Measurements from ENCODE around the gene PDE6C.
"Not testable (repeated sequence)": the region's sequence is repeated elsewhere in the genome, so short reads cannot be mapped to it uniquely, and the experiment has no call there.

Gene PDE6C

DNA sequence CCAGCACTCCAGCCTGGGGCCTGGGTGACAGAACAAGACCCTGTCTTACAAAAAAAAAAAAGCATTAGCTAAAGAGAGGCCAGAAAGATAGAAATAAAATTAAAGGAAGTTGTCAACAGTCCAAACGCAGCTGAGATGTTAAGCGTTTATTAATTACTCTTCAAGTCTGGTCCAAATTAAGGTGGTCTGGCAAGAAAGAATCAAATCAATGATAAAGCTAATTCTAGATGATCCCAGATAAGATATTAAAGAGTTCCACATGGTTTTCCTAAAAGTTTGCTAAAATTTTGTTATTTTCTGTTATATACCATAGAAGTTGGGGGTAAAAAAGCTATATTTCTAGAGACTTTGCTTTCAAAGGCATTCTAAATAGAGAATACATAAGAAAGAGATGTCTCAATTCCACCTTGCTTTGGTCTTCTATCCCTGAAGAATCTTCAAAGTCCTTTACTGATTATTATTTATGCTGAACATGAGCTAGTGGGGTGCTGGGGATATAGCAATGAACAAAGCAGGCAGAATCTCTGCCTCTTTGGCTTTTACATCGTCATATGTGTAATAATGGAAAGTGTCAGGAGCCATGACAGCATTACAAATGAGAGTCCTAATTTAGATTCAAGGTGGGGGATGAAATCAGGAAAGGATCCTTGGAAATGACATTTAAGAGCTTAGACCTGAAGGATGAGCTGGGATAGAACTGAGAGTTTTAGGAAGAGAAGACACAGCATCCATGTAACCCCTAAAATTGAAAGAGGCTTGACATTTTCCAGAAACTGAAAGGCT lies 66.7 kb downstream of the PDE6C start:
- in situ Hi-C loops (cut with MboI; ENCODE audit: low pct_unique_long_range_greater_than_20kb, low sequenced_read_pairs): loop anchor here (10.0 to 25.0 kb wide), 2 partner anchors 124 to 317 kb away; no protein-coding TSS in a partner anchor
- DNase-seq: no peak

DNA sequence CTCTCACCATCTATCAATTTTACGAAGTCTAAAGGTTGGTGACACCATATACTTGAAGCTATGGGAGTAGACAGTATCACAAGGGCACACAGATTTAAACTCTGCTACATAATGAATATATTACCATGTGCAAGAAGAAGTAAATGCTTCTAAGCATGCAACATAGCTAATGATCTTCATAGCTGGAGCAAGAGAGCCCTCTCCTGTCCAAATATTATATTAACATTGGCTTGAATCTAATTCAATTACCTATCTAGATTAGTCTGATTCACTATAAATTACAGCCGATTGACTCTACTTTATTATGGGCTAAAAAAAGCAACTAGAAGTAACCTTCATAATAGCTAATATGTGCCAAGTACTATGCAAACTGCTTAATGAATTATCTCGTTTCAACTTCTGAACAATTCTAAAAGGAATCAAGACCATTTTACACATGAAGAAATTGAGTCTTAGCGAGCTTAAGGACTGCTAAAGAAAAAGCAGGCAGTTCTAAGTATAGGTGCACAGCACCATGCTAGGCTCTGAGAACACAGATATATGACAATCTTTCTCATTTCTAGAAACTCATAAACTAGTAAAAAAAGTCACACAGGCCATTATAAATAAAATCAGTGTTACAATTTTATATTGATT lies 68.2 kb downstream of the PDE6C start:
- in situ Hi-C loops (cut with MboI; ENCODE audit: low pct_unique_long_range_greater_than_20kb, low sequenced_read_pairs): loop anchor here (25.0 kb wide), 1 partner anchor 318 kb away; no protein-coding TSS in a partner anchor
- DNase-seq: peak; percentile 61

DNA sequence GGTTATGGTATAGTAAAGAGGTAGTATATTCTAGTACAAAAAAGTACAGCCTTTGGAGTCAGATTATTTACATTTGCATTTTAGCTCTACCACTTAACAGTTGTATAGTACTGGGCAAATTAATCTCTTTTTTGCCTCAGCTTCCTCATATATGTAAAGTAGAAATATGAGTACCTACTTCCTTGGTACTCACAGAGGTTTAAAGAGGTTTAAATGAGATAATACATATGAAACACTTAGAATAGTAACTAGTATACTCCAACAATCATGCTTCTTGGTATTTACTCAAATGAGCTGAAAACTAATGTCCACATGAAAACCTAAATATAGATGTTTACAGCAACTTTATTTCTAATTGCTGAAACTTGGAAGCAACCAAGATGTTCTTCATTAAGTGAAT lies 75.4 kb downstream of the PDE6C start:
- DNase-seq: no peak
- in situ Hi-C loops (cut with MboI; ENCODE audit: low pct_unique_long_range_greater_than_20kb, low sequenced_read_pairs): loop anchor here (25.0 kb wide), 1 partner anchor 325 kb away; no protein-coding TSS in a partner anchor

GRCh38 chr10:93695740-93696139 lies 83.4 kb downstream of the PDE6C start:
- in situ Hi-C loops (cut with MboI; ENCODE audit: low pct_unique_long_range_greater_than_20kb, low sequenced_read_pairs): loop anchor here (25.0 kb wide), 1 partner anchor 333 kb away; no protein-coding TSS in a partner anchor
- DNase-seq: no peak

DNA sequence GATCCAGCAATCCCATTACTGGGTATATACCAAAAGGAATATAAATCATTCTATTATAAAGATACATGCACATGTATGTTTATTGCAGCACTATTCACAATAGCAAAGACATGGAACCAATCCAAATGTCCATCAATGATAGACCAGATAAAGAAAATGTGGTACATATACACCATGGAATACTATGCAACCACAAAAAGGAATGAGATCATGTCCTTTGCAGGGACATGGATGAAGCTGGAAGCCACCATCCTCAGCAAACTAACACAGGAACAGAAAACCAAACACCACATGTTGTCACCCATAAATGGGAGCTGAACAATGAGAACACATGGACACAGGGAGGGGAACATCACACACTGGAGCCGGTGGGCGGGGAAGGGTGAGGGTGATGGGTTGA lies 84.2 kb downstream of the PDE6C start:
- in situ Hi-C loops (cut with MboI; ENCODE audit: low pct_unique_long_range_greater_than_20kb, low sequenced_read_pairs): loop anchor here (25.0 kb wide), 1 partner anchor 334 kb away; no protein-coding TSS in a partner anchor
- not testable (repeated sequence) for DNase-seq

DNA sequence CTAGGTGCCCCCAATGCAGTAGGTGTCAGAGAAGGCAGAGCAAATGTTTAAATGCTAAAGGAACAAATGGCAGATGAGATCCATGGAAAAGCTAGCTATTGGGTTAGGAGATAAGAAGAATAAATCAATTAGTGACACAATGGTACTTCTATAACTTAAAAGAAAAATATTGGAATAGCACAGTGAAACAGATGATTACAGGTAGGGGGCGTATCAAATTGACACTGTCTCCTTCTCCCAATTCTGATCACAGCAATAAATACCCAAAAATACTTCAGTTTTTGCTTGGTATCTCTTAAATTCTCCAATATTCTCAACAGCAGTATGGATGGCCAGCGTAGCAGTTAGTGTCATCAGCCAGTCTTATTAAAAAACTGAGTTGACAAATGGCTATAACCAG lies 84.9 kb downstream of the PDE6C start:
- in situ Hi-C loops (cut with MboI; ENCODE audit: low pct_unique_long_range_greater_than_20kb, low sequenced_read_pairs): loop anchor here (25.0 kb wide), 1 partner anchor 335 kb away; no protein-coding TSS in a partner anchor
- no peak for DNase-seq

DNA sequence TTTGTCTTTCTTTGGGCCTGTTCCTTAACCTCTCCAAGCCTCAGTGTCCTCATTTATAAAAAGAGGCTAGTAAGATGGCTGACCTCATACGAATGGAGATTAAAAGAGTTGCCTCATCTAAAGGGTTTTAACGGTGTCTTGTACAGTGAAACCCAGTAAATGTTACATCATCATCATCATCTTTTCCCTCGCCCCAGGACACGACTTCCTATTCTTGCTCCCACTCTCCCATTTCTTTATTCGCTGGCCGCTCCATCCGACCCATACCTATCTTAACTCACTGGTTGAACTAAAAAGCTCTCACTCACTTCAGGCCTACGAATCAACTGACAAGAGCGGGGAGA lies 89.5 kb downstream of the PDE6C start:
- in situ Hi-C loops (cut with MboI; ENCODE audit: low pct_unique_long_range_greater_than_20kb, low sequenced_read_pairs): no loop called here
- DNase-seq: no peak

- in situ Hi-C loops (cut with MboI; ENCODE audit: low pct_unique_long_range_greater_than_20kb, low sequenced_read_pairs): no loop called here
- peak; percentile 85 for DNase-seq
Observed at GRCh38 chr10:93702210-93703001, 90.1 kb downstream of the PDE6C start, which contains the start of gene FRA10AC1. TSS of gene FRA10AC1 (minus strand) at chr10:93702592. CDS start at chr10:93700106, 2,486 bp downstream.

DNA sequence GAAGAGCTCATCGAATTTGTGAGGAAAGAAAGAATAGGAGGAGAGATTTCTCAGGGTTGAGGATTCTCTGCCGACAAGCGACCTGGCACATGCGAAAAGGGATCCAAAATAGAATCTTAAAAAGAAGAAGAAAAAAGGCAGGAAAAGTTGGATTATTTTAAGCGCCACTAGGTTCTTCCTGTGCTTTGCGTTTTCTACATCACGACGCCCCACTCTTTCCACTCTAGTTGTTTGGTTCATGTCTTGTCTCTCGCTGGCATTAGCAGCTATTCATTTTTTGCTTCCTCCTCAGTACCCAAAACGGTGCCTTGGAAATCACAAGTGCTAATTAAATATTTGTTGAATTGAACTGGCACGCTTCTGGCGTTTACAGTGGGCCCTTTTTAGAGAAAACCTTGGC lies 90.7 kb downstream of the PDE6C start:
- DNase-seq: no peak
- in situ Hi-C loops (cut with MboI; ENCODE audit: low pct_unique_long_range_greater_than_20kb, low sequenced_read_pairs): no loop called here

DNA sequence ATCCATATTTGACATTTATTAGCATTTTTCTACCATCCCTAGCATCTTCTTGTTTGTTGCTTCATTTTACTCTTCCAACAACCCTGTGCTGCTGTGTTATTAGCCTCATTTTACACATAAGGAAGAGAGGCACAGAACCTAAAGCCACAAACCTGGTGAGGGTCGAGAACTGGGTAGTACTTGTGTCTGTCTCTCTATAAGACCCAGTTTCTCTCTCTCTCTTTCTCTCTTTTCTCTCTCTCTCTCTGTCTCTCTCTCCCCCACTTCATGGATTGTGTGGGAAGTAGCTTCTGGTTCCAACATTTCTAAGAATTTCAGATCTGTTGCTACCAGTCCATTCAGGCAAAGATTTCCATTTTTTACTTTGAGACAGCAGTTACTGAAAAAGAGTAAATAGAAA lies 91.5 kb downstream of the PDE6C start:
- no peak for DNase-seq
- in situ Hi-C loops (cut with MboI; ENCODE audit: low pct_unique_long_range_greater_than_20kb, low sequenced_read_pairs): no loop called here

DNA sequence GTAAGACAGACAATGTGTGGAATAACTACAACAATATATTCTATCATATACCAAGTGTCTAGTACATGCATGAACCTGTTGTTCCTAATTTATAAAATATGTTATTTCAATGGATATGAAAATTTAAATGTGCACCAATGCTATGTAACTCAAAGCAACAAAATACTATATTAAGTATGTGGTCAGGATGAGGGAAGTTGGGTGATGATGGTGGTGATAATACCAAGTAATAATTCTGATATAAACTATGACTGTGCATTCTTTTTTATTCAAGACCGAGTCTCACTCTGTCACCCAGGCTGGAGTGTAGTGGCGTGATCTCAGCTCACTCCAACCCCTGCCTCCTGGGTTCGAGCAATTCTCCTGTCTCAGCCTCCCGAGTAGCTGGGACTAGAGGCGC lies 92.1 kb downstream of the PDE6C start:
- DNase-seq: no peak
- in situ Hi-C loops (cut with MboI; ENCODE audit: low pct_unique_long_range_greater_than_20kb, low sequenced_read_pairs): no loop called here

- in situ Hi-C loops (cut with MboI; ENCODE audit: low pct_unique_long_range_greater_than_20kb, low sequenced_read_pairs): no loop called here
- DNase-seq: no peak
Observed at GRCh38 chr10:93707623-93708022, 95.3 kb downstream of the PDE6C start.

DNA sequence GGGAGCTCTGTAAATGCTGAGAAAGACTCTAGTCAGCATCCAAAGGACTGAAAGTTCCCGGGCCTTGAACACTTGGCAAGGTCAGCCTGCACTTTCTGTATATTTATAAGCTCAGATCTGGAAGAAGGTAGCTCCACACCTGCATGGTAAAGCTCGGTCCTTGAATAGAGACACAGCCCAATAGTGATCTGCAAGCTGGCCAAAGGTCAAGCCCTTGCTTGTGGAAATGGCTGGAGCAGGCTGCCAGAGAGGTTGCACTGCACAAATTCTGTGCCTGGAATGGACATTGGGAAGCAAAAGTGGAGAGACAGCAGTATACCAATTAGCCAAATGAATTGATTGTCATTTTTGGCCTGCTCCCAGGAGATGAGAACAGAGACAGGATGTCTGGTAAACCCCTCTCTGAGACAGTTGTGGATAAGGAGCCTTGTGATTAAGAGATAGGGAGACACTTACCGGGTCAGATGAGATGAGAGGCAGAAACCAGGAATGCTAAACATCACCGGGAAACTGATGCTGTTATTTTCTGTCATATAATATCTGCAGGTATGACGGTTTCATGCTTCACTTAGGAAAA lies 98.1 kb downstream of the PDE6C start:
- in situ Hi-C loops (cut with MboI; ENCODE audit: low pct_unique_long_range_greater_than_20kb, low sequenced_read_pairs): no loop called here
- no peak for DNase-seq

- no peak for DNase-seq
- in situ Hi-C loops (cut with MboI; ENCODE audit: low pct_unique_long_range_greater_than_20kb, low sequenced_read_pairs): no loop called here
Observed at GRCh38 chr10:93711891-93712290, 99.6 kb downstream of the PDE6C start.

GRCh38 chr10:93712593-93712992 lies 100.3 kb downstream of the PDE6C start:
- DNase-seq: no peak
- in situ Hi-C loops (cut with MboI; ENCODE audit: low pct_unique_long_range_greater_than_20kb, low sequenced_read_pairs): no loop called here

GRCh38 chr10:93715345-93715744 lies 103.0 kb downstream of the PDE6C start:
- in situ Hi-C loops (cut with MboI; ENCODE audit: low pct_unique_long_range_greater_than_20kb, low sequenced_read_pairs): no loop called here

More at GRCh38 chr10:93715345-93715744, 103.0 kb downstream of the PDE6C start:
- DNase-seq: no peak

All from KBM-7 (cell line).